ENCODE data around the gene ST6GAL1.

ST6GAL1 gene

DNA sequence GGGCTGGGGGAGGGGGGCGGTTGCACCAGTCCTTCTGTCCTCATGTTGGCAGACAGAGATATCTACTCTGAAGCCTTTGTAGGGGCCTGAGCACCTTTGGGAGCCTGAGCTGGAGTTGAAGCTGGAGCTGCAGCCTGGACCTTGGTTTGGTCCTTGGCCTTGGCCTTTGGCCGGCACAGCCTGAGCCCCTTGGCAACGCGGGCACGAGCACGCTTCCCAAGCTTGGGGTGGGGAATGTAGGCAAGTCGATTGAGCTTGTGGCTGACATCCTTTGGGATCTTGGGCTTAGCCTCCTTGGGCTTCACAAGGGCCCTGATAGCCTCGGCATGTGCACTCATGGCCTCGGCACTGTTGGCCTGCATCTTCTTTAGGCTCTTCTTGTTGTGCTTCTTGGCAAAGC, 8.1 kb upstream of the ST6GAL1 start:
- Histone ChIP-seq H3K27me3 (no peaks in the 10 kb centered on the region), H3K4me1 (peaks cover 39% of the 10 kb centered on the region), H3K9me3 (no peaks in the 10 kb centered on the region), H3K36me3 (no peaks in the 10 kb centered on the region), H3K4me3 (ENCODE audit: low read depth, low read length) (no peak overlapping the region)
- TF ChIP-seq, protein P1, sequence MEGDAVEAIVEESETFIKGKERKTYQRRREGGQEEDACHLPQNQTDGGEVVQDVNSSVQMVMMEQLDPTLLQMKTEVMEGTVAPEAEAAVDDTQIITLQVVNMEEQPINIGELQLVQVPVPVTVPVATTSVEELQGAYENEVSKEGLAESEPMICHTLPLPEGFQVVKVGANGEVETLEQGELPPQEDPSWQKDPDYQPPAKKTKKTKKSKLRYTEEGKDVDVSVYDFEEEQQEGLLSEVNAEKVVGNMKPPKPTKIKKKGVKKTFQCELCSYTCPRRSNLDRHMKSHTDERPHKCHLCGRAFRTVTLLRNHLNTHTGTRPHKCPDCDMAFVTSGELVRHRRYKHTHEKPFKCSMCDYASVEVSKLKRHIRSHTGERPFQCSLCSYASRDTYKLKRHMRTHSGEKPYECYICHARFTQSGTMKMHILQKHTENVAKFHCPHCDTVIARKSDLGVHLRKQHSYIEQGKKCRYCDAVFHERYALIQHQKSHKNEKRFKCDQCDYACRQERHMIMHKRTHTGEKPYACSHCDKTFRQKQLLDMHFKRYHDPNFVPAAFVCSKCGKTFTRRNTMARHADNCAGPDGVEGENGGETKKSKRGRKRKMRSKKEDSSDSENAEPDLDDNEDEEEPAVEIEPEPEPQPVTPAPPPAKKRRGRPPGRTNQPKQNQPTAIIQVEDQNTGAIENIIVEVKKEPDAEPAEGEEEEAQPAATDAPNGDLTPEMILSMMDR (IDR thresholded peaks at IDR 0.05; ENCODE audit: low read depth, low read length): no peak
- no peak for DNase-seq

DNA sequence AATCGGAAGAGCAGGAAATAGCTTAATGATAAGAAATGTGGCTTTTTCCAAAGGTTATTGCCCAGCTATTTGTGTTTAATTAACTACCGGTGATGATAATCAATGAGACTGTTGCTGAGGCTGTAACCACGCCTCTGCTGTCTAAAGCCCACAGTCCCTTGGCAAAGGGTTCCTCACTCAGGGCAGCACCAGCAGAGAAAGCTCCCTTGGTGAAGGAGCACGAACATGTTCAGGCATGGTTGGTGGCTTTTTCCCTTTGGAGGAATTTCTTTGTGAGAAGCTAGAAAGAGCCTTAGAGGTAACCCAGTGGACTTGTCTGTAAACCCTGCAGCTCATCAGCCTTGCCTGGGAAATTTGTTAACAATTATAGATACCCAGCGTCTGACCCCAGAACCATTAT, 7.5 kb upstream of the ST6GAL1 start:
- Histone ChIP-seq H3K4me3 (ENCODE audit: low read depth, low read length) (no peak overlapping the region), H3K36me3 (no peaks in the 10 kb centered on the region), H3K4me1 (peaks cover 39% of the 10 kb centered on the region), H3K9me3 (no peaks in the 10 kb centered on the region), H3K27me3 (no peaks in the 10 kb centered on the region)
- no peak for DNase-seq
- TF ChIP-seq, protein P1 (IDR thresholded peaks at IDR 0.05; ENCODE audit: low read depth, low read length): no peak

DNA sequence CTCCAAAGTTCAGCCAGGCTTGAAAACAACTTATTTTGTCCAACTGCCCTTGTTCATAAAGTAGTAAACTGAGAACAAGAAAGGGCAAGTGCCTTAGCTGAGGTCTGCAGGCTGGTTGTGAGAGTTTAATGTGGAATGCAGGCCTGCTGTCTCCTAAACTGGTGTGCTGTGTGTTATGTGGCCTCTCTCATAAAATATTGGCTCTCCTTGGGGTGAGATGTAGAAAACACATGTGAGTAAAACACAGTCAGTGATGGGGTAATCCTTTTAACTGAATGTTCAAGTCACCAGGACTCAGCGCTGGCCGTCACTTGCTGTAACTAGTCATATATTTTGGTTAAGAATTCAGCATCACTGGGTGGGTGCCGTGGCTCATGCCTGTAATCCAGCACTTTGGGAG, 7.1 kb upstream of the ST6GAL1 start:
- H3K4me1 ChIP-seq: peaks cover 39% of the 10 kb centered on the region
- no peak for DNase-seq
- no peak overlapping the region for H3K4me3 ChIP-seq (ENCODE audit: low read depth, low read length)
- H3K36me3 ChIP-seq: no peaks in the 10 kb centered on the region
- TF ChIP-seq, protein P1 (IDR thresholded peaks at IDR 0.05; ENCODE audit: low read depth, low read length): no peak
- H3K9me3 ChIP-seq: no peaks in the 10 kb centered on the region
- H3K27me3 ChIP-seq: no peaks in the 10 kb centered on the region

DNA sequence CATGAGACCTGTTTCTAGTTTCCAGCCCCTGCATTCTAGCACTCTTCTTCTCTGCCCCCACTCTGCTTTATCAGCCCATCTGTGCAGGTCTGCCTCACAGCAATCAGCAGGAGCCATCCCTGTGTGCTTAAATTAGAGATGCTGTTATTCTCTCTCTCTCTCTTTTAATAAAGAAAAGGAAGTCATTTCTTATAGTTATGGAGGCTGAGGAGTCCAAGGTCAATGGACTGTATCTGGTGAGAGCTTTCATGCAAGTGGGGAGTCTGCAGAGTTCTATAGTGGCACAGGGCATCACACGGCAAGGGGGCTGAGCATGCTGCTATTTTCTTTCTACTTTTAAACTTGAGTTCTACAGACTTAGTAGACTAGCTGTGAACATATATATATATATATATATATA, 4.5 kb upstream of the ST6GAL1 start:
- Histone ChIP-seq H3K27me3 (no peaks in the 10 kb centered on the region), H3K9me3 (no peaks in the 10 kb centered on the region), H3K4me1 (peaks cover 31% of the 10 kb centered on the region), H3K4me3 (ENCODE audit: low read depth, low read length) (no peak overlapping the region), H3K36me3 (no peaks in the 10 kb centered on the region)
- TF ChIP-seq, protein P1 (IDR thresholded peaks at IDR 0.05; ENCODE audit: low read depth, low read length): no peak
- no peak for DNase-seq

DNA sequence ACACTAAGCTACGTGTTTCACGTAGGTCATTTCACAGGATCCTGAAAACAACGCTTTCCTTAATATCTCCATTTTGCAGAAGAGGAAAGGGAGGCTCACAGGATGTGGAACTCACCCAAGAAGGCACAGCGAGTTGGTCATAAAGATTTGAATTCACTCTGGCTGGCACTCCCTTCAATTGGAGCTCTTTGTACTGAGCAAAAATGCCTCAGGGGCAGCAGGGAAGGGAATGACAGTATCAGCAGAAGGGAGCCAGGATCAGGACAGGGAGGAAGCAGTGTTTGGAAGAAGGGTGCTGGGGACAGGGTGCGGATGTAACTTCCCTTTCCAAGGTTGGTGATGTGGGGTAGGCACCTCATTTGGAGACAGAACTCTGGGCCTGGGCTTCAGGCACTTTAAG, 1.1 kb upstream of the ST6GAL1 start:
- H3K27me3 ChIP-seq: no peaks in the 10 kb centered on the region
- DNase-seq: no peak
- no peak overlapping the region for H3K4me3 ChIP-seq (ENCODE audit: low read depth, low read length)
- no peaks in the 10 kb centered on the region; the same call in 1 of the 2 replicates for H3K36me3 ChIP-seq
- H3K4me1 ChIP-seq: peaks cover 9% of the 10 kb centered on the region
- TF ChIP-seq, protein P1 (IDR thresholded peaks at IDR 0.05; ENCODE audit: low read depth, low read length): no peak
- H3K9me3 ChIP-seq: no peaks in the 10 kb centered on the region

DNA sequence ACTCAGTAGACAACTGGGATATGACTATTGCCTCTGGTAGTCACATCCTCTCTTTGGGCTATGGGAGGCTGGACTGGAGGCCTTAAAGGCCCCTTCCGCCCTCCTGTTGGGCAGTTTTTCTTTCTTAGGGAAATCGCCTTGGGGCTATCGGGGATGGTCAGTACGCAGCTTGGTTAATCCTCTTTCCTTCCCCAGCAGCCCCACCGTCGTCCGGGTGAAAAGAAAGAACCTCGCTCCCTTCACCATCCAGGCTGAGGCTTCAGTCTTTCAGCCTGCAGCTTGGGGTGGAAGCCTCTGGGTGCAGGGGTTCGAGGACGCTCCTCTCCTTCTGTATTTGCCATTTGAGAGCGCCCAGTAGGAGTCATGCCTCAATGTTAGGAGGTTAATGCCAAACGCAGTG, 641 bp upstream of the ST6GAL1 start:
- H3K9me3 ChIP-seq: no peaks in the 10 kb centered on the region

More for the DNA sequence above, 641 bp upstream of the ST6GAL1 start:
- H3K36me3 ChIP-seq: no peaks in the 10 kb centered on the region; the same call in 1 of the 2 replicates
- peaks cover 9% of the 10 kb centered on the region for H3K4me1 ChIP-seq
- H3K4me3 ChIP-seq (ENCODE audit: low read depth, low read length): peak overlapping the region; percentile 74
- DNase-seq: no peak
- H3K27me3 ChIP-seq: no peaks in the 10 kb centered on the region
- TF ChIP-seq, protein P1 (IDR thresholded peaks at IDR 0.05; ENCODE audit: low read depth, low read length): no peak

All from BE2C (cell line).